ENCODE data around the gene THYN1. TPM values are rescaled to one million over a fixed set of nuclear protein-coding genes. Genes with fewer than 3 reads are reported as not detected.

The THYN1 gene
- total RNA-seq, 2 experiments from 2014 or later: 25.7 to 26.0 TPM

DNA sequence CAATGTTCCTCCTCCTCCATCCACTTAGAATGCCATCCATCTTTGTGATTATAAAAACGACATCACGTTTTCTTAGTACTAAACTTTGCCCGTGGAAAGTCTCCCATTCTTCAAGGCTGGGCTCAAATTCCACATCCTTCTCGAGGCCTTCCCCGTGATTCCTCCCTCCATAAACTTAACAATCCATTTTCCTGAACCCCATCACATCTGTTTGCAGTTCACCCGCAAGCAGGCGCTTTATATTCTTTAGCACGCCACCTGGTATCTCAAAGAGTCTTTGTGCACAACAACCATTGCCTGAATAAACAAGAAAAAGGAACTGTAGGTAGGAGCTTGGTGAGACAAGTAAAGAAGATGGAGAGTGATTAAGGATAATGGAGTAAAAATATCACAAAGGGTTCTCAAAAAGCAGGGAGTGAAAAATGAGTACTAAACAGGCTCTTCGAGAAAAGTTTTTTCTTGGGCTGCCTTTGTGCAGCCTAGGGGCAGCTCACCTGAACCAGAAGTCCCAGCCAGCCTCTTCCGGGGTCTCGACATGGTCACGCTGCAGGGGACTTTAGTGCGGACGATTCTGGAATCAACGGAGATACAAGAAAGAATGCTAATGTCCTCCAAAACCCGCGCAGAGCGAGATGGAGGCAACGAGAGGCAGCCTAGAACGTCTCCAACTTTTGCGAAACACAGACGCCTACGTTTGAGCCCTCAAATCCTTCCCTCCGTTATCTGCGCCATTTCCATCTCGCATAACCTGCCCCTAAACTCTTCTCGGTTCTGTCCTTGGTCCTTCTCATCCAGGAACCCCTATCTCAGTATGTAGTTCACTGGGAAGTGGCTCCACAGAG, 585 bp downstream of the THYN1 start:
- Mint-ChIP-seq H3K36me3 (ENCODE audit: low read depth) (peaks cover 64% of the 10 kb centered on the region), H3K9me3 (no peaks in the 10 kb centered on the region), H3K4me1 (ENCODE audit: low read depth) (peaks cover 40% of the 10 kb centered on the region), H3K4me3 (peak overlapping the region; percentile 94), H3K27ac (peak overlapping the region; percentile 69), H3K27me3 (no peaks in the 10 kb centered on the region)
- CTCF ChIA-PET: interaction anchor here (1.0 to 2.6 kb wide), 6 partner anchors 10 to 45 kb away, joined by 3 to 18 read pairs (median 4); partner anchors contain the start of genes GLB1L3, NCAPD3 and VPS26B
- TF ChIP-seq, protein P1, sequence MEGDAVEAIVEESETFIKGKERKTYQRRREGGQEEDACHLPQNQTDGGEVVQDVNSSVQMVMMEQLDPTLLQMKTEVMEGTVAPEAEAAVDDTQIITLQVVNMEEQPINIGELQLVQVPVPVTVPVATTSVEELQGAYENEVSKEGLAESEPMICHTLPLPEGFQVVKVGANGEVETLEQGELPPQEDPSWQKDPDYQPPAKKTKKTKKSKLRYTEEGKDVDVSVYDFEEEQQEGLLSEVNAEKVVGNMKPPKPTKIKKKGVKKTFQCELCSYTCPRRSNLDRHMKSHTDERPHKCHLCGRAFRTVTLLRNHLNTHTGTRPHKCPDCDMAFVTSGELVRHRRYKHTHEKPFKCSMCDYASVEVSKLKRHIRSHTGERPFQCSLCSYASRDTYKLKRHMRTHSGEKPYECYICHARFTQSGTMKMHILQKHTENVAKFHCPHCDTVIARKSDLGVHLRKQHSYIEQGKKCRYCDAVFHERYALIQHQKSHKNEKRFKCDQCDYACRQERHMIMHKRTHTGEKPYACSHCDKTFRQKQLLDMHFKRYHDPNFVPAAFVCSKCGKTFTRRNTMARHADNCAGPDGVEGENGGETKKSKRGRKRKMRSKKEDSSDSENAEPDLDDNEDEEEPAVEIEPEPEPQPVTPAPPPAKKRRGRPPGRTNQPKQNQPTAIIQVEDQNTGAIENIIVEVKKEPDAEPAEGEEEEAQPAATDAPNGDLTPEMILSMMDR (IDR thresholded peaks at IDR 0.05): no peak
- intact Hi-C loops (cut with DNase I, micrococcal nuclease): loop anchor here (1.0 to 10.0 kb wide), 6 partner anchors 24 to 188 kb away; partner anchors contain the start of genes VPS26B (in 2 of the 2), GLB1L3 (in 1 of the 2) and JAM3 (in 1 of the 2)
- Histone ChIP-seq H3K27me3 (ENCODE audit: control insufficient read depth in 1 of 2, insufficient read depth in 2 of 2, low read length in 2 of 2) (no peaks in the 10 kb centered on the region), H3K9me3 (ENCODE audit: control insufficient read depth in 1 of 2, insufficient read depth in 1 of 2, low read length in 2 of 2) (no peaks in the 10 kb centered on the region), H3K36me3 (ENCODE audit: insufficient read depth, low read length) (peaks cover 36% of the 10 kb centered on the region), H3K4me3 (ENCODE audit: low read length) (peak overlapping the region; percentile 84), H3K4me1 (ENCODE audit: insufficient read depth, low read length) (peaks cover 19% of the 10 kb centered on the region), H3K27ac (ENCODE audit: low read depth in 1 of 2, low read length in 2 of 2) (peak overlapping the region in 1 of 2 donors; percentile 51)
- DNase-seq (peak in 5 of 14 experiments; percentile 7 to 27 (median 13)), ATAC-seq (ENCODE audit: poor library complexity) (peak; percentile 12)
- POLR2A ChIA-PET: interaction anchor here (1.0 to 6.6 kb wide), 4 partner anchors 11 to 28 kb away, joined by 3 to 94 read pairs (median 24); partner anchors contain the start of genes GLB1L3, NCAPD3 and VPS26B

DNA sequence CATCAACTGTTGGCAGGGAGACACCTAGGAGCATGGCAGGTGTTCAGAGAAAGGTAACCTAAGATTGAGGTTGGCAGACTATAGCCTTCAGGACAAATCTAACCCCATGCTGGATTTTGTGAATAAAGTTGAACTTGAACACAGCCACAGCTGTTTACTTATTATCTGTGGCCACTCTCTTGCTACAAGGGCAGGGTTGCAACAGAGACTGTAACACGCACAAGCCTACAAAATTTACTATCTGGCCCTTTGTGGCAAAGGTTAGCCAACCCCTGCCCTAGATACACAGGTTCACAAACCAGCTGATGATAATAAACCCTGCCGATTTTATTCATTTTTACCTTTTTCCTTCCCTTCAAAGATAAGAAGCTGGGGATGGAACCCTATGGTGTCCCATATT, 2.5 kb downstream of the THYN1 start:
- ChIA-PET CTCF (interaction anchor here (0.8 kb wide), 1 partner anchor 25 kb away, joined by 3 read pairs; no protein-coding TSS in a partner anchor), POLR2A (interaction anchor here (1.1 to 6.6 kb wide), 3 partner anchors 24 to 26 kb away, joined by 3 to 94 read pairs (median 44); partner anchors contain the start of genes GLB1L3, NCAPD3 and VPS26B)
- Histone ChIP-seq H3K27ac (ENCODE audit: low read depth in 1 of 2, low read length in 2 of 2) (no peak overlapping the region), H3K36me3 (ENCODE audit: insufficient read depth, low read length) (peaks cover 54% of the 10 kb centered on the region), H3K9me3 (ENCODE audit: control insufficient read depth in 1 of 2, insufficient read depth in 1 of 2, low read length in 2 of 2) (no peaks in the 10 kb centered on the region), H3K27me3 (ENCODE audit: control insufficient read depth in 1 of 2, insufficient read depth in 2 of 2, low read length in 2 of 2) (no peaks in the 10 kb centered on the region), H3K4me1 (ENCODE audit: insufficient read depth, low read length) (peaks cover 19% of the 10 kb centered on the region), H3K4me3 (ENCODE audit: low read length) (no peak overlapping the region)
- Mint-ChIP-seq H3K36me3 (ENCODE audit: low read depth) (peaks cover 72% of the 10 kb centered on the region), H3K27ac (no peak overlapping the region), H3K27me3 (no peaks in the 10 kb centered on the region), H3K4me3 (peak overlapping the region; percentile 32), H3K4me1 (ENCODE audit: low read depth) (peaks cover 39% of the 10 kb centered on the region), H3K9me3 (no peaks in the 10 kb centered on the region)
- intact Hi-C loops (cut with DNase I, micrococcal nuclease): loop anchor here in 1 of 2 experiments (10.0 kb wide), 1 partner anchor 186 kb away; the partner anchor contains the start of gene JAM3
- no peak for DNase-seq
- no peak for ATAC-seq (ENCODE audit: poor library complexity)
- TF ChIP-seq, protein P1 (IDR thresholded peaks at IDR 0.05): no peak

DNA sequence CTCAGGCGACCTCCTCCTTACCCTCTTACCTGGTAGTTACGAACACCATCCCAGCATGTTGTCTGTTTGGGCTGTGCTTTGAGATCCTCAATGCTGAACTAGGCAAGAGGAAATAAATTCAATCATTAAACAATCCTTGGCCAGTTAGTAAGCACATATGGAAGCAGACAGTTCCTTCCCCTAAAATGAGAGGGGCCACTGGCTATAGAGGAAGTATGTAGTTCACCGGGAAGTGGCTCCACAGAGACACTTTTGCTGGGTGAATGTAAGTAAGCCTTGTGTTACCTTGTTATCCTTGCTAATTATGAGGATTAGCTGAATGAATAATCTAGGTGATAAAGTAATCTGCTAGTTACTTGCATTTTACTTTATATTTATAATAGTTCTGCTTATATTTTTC, 2.9 kb downstream of the THYN1 start:
- Mint-ChIP-seq H3K4me1 (ENCODE audit: low read depth) (peaks cover 35% of the 10 kb centered on the region), H3K27ac (no peak overlapping the region), H3K36me3 (ENCODE audit: low read depth) (peaks cover 76% of the 10 kb centered on the region), H3K9me3 (no peaks in the 10 kb centered on the region), H3K4me3 (no peak overlapping the region), H3K27me3 (no peaks in the 10 kb centered on the region)
- ChIA-PET CTCF (interaction anchor here (0.8 kb wide), 1 partner anchor 26 kb away, joined by 3 read pairs; no protein-coding TSS in a partner anchor), POLR2A (interaction anchor here (1.1 to 6.6 kb wide), 2 partner anchors 25 kb away, joined by 3 to 94 read pairs; partner anchors contain the start of genes NCAPD3 and VPS26B)
- peaks cover 19% of the 10 kb centered on the region for H3K4me1 ChIP-seq (ENCODE audit: insufficient read depth, low read length)
- ATAC-seq (ENCODE audit: poor library complexity) (no peak), DNase-seq (no peak)
- H3K4me3 ChIP-seq (ENCODE audit: low read length): no peak overlapping the region
- no peaks in the 10 kb centered on the region for H3K27me3 ChIP-seq (ENCODE audit: control insufficient read depth in 1 of 2, insufficient read depth in 2 of 2, low read length in 2 of 2)
- no peak overlapping the region for H3K27ac ChIP-seq (ENCODE audit: low read depth in 1 of 2, low read length in 2 of 2)
- H3K9me3 ChIP-seq (ENCODE audit: control insufficient read depth in 1 of 2, insufficient read depth in 1 of 2, low read length in 2 of 2): no peaks in the 10 kb centered on the region
- TF ChIP-seq, protein P1 (IDR thresholded peaks at IDR 0.05): no peak
- peaks cover 58% of the 10 kb centered on the region for H3K36me3 ChIP-seq (ENCODE audit: insufficient read depth, low read length)
- intact Hi-C loops (cut with DNase I, micrococcal nuclease): loop anchor here in 1 of 2 experiments (10.0 kb wide), 1 partner anchor 185 kb away; the partner anchor contains the start of gene JAM3

All from CD4-positive, alpha-beta T cell (primary cell).